GM13977 (cell line): ENCODE data around the gene KAZALD1.

Experiments
- DNase-seq: peaks from one replicate; pipeline ENCODE4 v3.0.0; 2012; ENCODE audit warnings: low spot score
- CTCF ChIP-seq: IDR thresholded peaks from 2 replicates; pipeline ENCODE4 v1.5.1; 2012; ENCODE audit warnings: mild to moderate bottlenecking, control low read depth; ENCODE audit not compliant: insufficient read depth; ENCODE audit errors: extremely low read depth, missing control alignments
- in situ Hi-C: fragments of 300-500 bp; cut with MboI; formaldehyde crosslinking; loops from one replicate; pipeline ENCODE4 v1.12.0; 2022; ENCODE audit warnings: low sequenced_read_pairs, low pct_unique_long_range_greater_than_20kb, mixed read lengths, inconsistent platforms; ENCODE audit not compliant: unreplicated experiment

The KAZALD1 gene

GRCh38 chr10:101075775-101076174, 14.0 kb downstream of the KAZALD1 start:
- TF ChIP-seq CTCF: no peak
- DNase-seq: no peak
- in situ Hi-C loops: no loop called here

- TF ChIP-seq CTCF: no peak
- in situ Hi-C loops: no loop called here
- no peak for DNase-seq
Measured at GRCh38 chr10:101076630-101077029, 14.8 kb downstream of the KAZALD1 start.

GRCh38 chr10:101079874-101080273, 18.1 kb downstream of the KAZALD1 start:
- TF ChIP-seq CTCF: no peak
- in situ Hi-C loops: no loop called here
- DNase-seq: no peak

GRCh38 chr10:101080933-101081931, 19.4 kb downstream of the KAZALD1 start:
- TF ChIP-seq CTCF: no peak
- no peak for DNase-seq

GRCh38 chr10:101085846-101086245, 24.1 kb downstream of the KAZALD1 start:
- no peak for DNase-seq
- no peak for TF ChIP-seq CTCF
- in situ Hi-C loops: no loop called here

More at GRCh38 chr10:101080933-101081931, 19.4 kb downstream of the KAZALD1 start:
- in situ Hi-C loops: no loop called here

- TF ChIP-seq CTCF: no peak
- no peak for DNase-seq
- in situ Hi-C loops: no loop called here
Measured at GRCh38 chr10:101087376-101087775, 25.6 kb downstream of the KAZALD1 start.
